HepG2 (cell line): ENCODE measurements around the gene OR1F1. TPM values are rescaled to one million over a fixed set of nuclear protein-coding genes. Genes with fewer than 3 reads are reported as not detected.

ENCODE experiments used
- EED ChIP-seq: sonication (generic); formaldehyde crosslinking; IDR thresholded peaks from 2 replicates; pipeline ENCODE4 v1.5.0; 2020; ENCODE audit warnings: mild to moderate bottlenecking, missing genetic modification reagents
- EZH2 ChIP-seq: conservative IDR thresholded peaks from 2 replicates; pipeline ENCODE4 v1.6.1; 2012; ENCODE audit warnings: mild to moderate bottlenecking, low read depth, low read length, moderate library complexity
- FOSL1 ChIP-seq: sonication (generic); formaldehyde crosslinking; IDR thresholded peaks from 2 replicates; pipeline ENCODE4 v1.9.0; 2021; ENCODE audit warnings: missing genetic modification reagents, borderline replicate concordance
- GMEB2 ChIP-seq: IDR thresholded peaks from 2 replicates; pipeline ENCODE4 v1.6.1; 2016; ENCODE audit warnings: missing biosample characterization, missing genetic modification reagents, low read depth
- MAX ChIP-seq: IDR thresholded peaks from 2 replicates; pipeline ENCODE4 v1.6.1; 2012; ENCODE audit warnings: inconsistent platforms
- MYC ChIP-seq: sonication (generic); formaldehyde crosslinking; IDR thresholded peaks from 2 replicates; pipeline ENCODE4 v1.9.0; 2021; ENCODE audit warnings: missing genetic modification reagents, borderline replicate concordance
- MYNN ChIP-seq: sonication (generic); formaldehyde crosslinking; IDR thresholded peaks from 2 replicates; pipeline ENCODE4 v1.4.0; 2020; ENCODE audit warnings: mild to moderate bottlenecking, low read depth, missing genetic modification reagents
- NR0B2 ChIP-seq: sonication (generic); formaldehyde crosslinking; IDR thresholded peaks from 2 replicates; pipeline ENCODE4 v1.4.0; 2020; ENCODE audit warnings: mild to moderate bottlenecking, missing genetic modification reagents
- RFXAP ChIP-seq: sonication (generic); formaldehyde crosslinking; IDR thresholded peaks from 2 replicates; pipeline ENCODE4 v1.4.0; 2020; ENCODE audit warnings: missing genetic modification reagents, borderline replicate concordance
- SALL1 ChIP-seq: sonication (generic); formaldehyde crosslinking; IDR thresholded peaks from 2 replicates; pipeline ENCODE4 v1.8.0; 2022; ENCODE audit warnings: mild to moderate bottlenecking, missing genetic modification reagents
- SSRP1 ChIP-seq: IDR thresholded peaks from 2 replicates; pipeline ENCODE4 v1.6.1; 2016; ENCODE audit warnings: control low read depth
- SYNCRIP ChIP-seq: fragments of 200-400 bp; formaldehyde crosslinking; IDR thresholded peaks from 2 replicates; pipeline ENCODE4 v1.6.1; 2018; ENCODE audit warnings: mild to moderate bottlenecking, low read depth, low read length; ENCODE audit not compliant: insufficient read depth
- TEAD3 ChIP-seq: optimal IDR thresholded peaks from 2 replicates; pipeline ENCODE3; 2016; ENCODE audit warnings: borderline replicate concordance
- TERF1 ChIP-seq: sonication (generic); formaldehyde crosslinking; IDR thresholded peaks from 2 replicates; pipeline ENCODE4 v1.8.0; 2022; ENCODE audit warnings: mild to moderate bottlenecking, missing genetic modification reagents, moderate library complexity
- YY1 ChIP-seq: IDR thresholded peaks from 2 replicates; pipeline ENCODE4 v1.6.1; 2011; ENCODE audit warnings: low read length, low read depth, moderate library complexity, mild to moderate bottlenecking; ENCODE audit not compliant: insufficient read depth, insufficient replicate concordance
- ZFAT ChIP-seq: sonication (generic); formaldehyde crosslinking; conservative IDR thresholded peaks from 2 replicates; pipeline ENCODE4 v1.8.1; 2023; ENCODE audit warnings: missing genetic modification reagents, inconsistent platforms
- ZNF12 ChIP-seq: sonication (generic); formaldehyde crosslinking; IDR thresholded peaks from 2 replicates; pipeline ENCODE4 v1.5.0; 2020; ENCODE audit warnings: missing genetic modification reagents
- ZNF282 ChIP-seq: fragments of 450-650 bp; IDR thresholded peaks from 2 replicates; pipeline ENCODE4 v1.6.1; 2018; ENCODE audit not compliant: partially characterized antibody
- ZNF549 ChIP-seq: sonication (generic); formaldehyde crosslinking; IDR thresholded peaks from 2 replicates; pipeline ENCODE4 v1.5.0; 2020; ENCODE audit warnings: missing genetic modification reagents
- ZNF580 ChIP-seq: IDR thresholded peaks from 2 replicates; pipeline ENCODE4 v1.6.1; 2016; ENCODE audit warnings: low read depth, borderline replicate concordance
- ZNF749 ChIP-seq: sonication (generic); formaldehyde crosslinking; IDR thresholded peaks from 2 replicates; pipeline ENCODE4 v1.8.0; 2022; ENCODE audit warnings: mild to moderate bottlenecking, missing genetic modification reagents, moderate library complexity, borderline replicate concordance
- ZNF788 ChIP-seq: sonication (generic); formaldehyde crosslinking; IDR thresholded peaks from 2 replicates; pipeline ENCODE4 v1.5.0; 2020; ENCODE audit warnings: mild to moderate bottlenecking, missing genetic modification reagents, borderline replicate concordance
- ZNF792 ChIP-seq: IDR thresholded peaks from 2 replicates; pipeline ENCODE4 v1.6.1; 2016
- ZNF850 ChIP-seq: sonication (generic); formaldehyde crosslinking; conservative IDR thresholded peaks from 2 replicates; pipeline ENCODE4 v1.9.0; 2021; ENCODE audit warnings: mild to moderate bottlenecking, missing genetic modification reagents
- ZSCAN29 ChIP-seq: sonication (generic); formaldehyde crosslinking; conservative IDR thresholded peaks from 2 replicates; pipeline ENCODE4 v1.4.0; 2020; ENCODE audit warnings: mild to moderate bottlenecking, missing genetic modification reagents
- polyA plus RNA-seq, 8 experiments: library from polyadenylated mRNA; depleted of rRNA in 3 of 8; stranded (reverse) in 7 of 8; unstranded in 1 of 8; fragments of >200 nt; fragmentation: Illumina TruSeq in 4 of 8; extraction: Trizol in 4 of 8; gene quantifications; 2 replicates each; pipeline versions ENCODE4 v1.2.1 to v1.2.3, GENCODE V29; 2011 to 2016; ENCODE audit warnings: low read depth in 4 of 8, missing spikeins in 1 of 8, mixed read lengths in 1 of 8; ENCODE audit not compliant: insufficient read depth in 1 of 8
- total RNA-seq, 5 experiments: library from RNA; depleted of rRNA; stranded (reverse); fragments of >200 nt; fragmentation: Illumina TruSeq; extraction: Trizol; gene quantifications; 2 replicates each; pipeline ENCODE4 v1.2.3, GENCODE V29; 2016; ENCODE audit warnings: low read depth in 1 of 5

OR1F1 gene
- total and polyA plus RNA-seq, 2 of the 13 experiments (the other 11 are each of a cell fraction or from before 2014, with no cell fraction given) = 0.90 TPM; not detected in 1

GRCh38 chr16:3171855-3172593 lies 16.0 kb upstream of the OR1F1 start (continued):
- TF ChIP-seq ZSCAN29 (CRISPR knock-in tag) (peak; percentile 92; the same call in 1 of the 2 replicates), ZNF788 (CRISPR knock-in tag) (no peak), FOSL1 (no peak), GMEB2 (CRISPR knock-in tag) (no peak), ZNF12 (CRISPR knock-in tag) (0 out of 2 replicates have a peak, but pooled peaks have one; percentile 27), ZNF282 (no peak), ZFAT (CRISPR knock-in tag) (no peak), EED (CRISPR knock-in tag) (no peak), MYC (CRISPR knock-in tag) (no peak), ZNF850 (CRISPR knock-in tag) (no peak), TEAD3 (CRISPR knock-in tag) (no peak), EZH2 (no peak), MYNN (CRISPR knock-in tag) (no peak), SYNCRIP (no peak), SALL1 (no peak), MAX (peak; percentile 24; the same call in 1 of the 2 replicates), ZNF792 (CRISPR knock-in tag) (no peak), SSRP1 (CRISPR knock-in tag) (0 out of 2 replicates have a peak, but pooled peaks have one; percentile 60), RFXAP (CRISPR knock-in tag) (no peak; the same call in 1 of the 2 replicates), NR0B2 (no peak), ZNF580 (CRISPR knock-in tag) (peak; percentile 51; the same call in 1 of the 2 replicates), ZNF549 (CRISPR knock-in tag) (no peak), YY1 (no peak), TERF1 (CRISPR knock-in tag) (no peak), ZNF749 (no peak)
